ENCODE results near the gene CHST12. TPM values are rescaled to one million over a fixed set of nuclear protein-coding genes. Genes with fewer than 3 reads are reported as not detected.
"Not testable (repeated sequence)": the region's sequence is repeated elsewhere in the genome, so short reads cannot be mapped to it uniquely, and the experiment has no call there.

CHST12 gene
- total RNA-seq, 1 donor from 2014 or later, result 9.8 TPM

GRCh38 chr7:2451171-2452073, 48.0 kb downstream of the CHST12 start:
- Mint-ChIP-seq H3K27ac (no peak overlapping the region), H3K4me3 (ENCODE audit: low read depth) (peak overlapping the region; percentile 33), H3K27me3 (ENCODE audit: low read depth) (peaks cover 10% of the 10 kb centered on the region), H3K4me1 (ENCODE audit: low read depth) (peaks cover 3% of the 10 kb centered on the region), H3K36me3 (ENCODE audit: low read depth) (no peaks in the 10 kb centered on the region), H3K9me3 (no peaks in the 10 kb centered on the region)
- DNase-seq (ENCODE audit: low spot score), result peak; percentile 60
- intact Hi-C loops (cut with micrococcal nuclease), result loop anchor here (1.0 to 10.0 kb wide), 3 partner anchors 18 to 233 kb away; partner anchors contain the start of gene AMZ1

DNA sequence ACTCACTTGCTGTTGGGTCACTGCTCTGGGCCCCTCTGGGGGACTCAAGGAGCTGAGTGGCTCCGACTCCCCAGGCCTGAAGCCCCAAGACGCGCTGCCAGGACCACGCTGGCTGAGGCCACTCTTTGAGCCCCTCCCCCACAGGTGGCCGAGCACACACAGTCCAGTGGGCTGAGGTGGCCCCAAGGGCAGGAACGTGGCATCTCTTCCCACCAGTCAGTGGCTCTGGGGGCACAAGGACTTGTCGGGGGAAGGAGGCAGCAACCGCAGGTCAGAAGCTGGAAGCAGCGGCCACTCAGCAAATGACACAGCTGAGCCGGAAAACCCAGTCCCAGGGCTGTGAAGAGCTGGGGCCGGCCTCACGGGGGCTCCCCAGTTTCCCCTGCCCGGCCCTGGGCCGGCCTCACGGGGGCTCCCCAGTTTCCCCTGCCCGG, 48.7 kb downstream of the CHST12 start:
- no peaks in the 10 kb centered on the region for H3K36me3 Mint-ChIP-seq (ENCODE audit: low read depth)
- H3K4me1 Mint-ChIP-seq (ENCODE audit: low read depth), result peaks cover 5% of the 10 kb centered on the region
- intact Hi-C loops (cut with micrococcal nuclease), result loop anchor here (5.0 to 10.0 kb wide), 2 partner anchors 45 to 233 kb away; partner anchors contain the start of gene AMZ1
- peaks cover 11% of the 10 kb centered on the region for H3K27me3 Mint-ChIP-seq (ENCODE audit: low read depth)
- no peak for DNase-seq (ENCODE audit: low spot score)
- no peaks in the 10 kb centered on the region for H3K9me3 Mint-ChIP-seq
- peak overlapping the region; percentile 33 for H3K4me3 Mint-ChIP-seq (ENCODE audit: low read depth)
- H3K27ac Mint-ChIP-seq, result no peak overlapping the region

- peaks cover 11% of the 10 kb centered on the region for H3K27me3 Mint-ChIP-seq (ENCODE audit: low read depth)
- no peaks in the 10 kb centered on the region for H3K9me3 Mint-ChIP-seq
- H3K4me1 Mint-ChIP-seq (ENCODE audit: low read depth), result peaks cover 7% of the 10 kb centered on the region
These were observed 49.3 kb downstream of the CHST12 start for GRCh38 chr7:2452643-2453270.

GRCh38 chr7:2453849-2454248, 50.4 kb downstream of the CHST12 start:
- Mint-ChIP-seq H3K27me3 (ENCODE audit: low read depth) (peaks cover 11% of the 10 kb centered on the region), H3K4me1 (ENCODE audit: low read depth) (peaks cover 12% of the 10 kb centered on the region)
- H3K4me3 Mint-ChIP-seq (ENCODE audit: low read depth); H3K27ac Mint-ChIP-seq; H3K36me3 Mint-ChIP-seq (ENCODE audit: low read depth); H3K9me3 Mint-ChIP-seq; DNase-seq (ENCODE audit: low spot score): not testable (repeated sequence)
- intact Hi-C loops (cut with micrococcal nuclease), result loop anchor here (5.0 to 10.0 kb wide), 2 partner anchors 47 to 231 kb away; partner anchors contain the start of gene AMZ1

More at GRCh38 chr7:2452643-2453270, 49.3 kb downstream of the CHST12 start:
- intact Hi-C loops (cut with micrococcal nuclease), result loop anchor here (5.0 to 10.0 kb wide), 2 partner anchors 45 to 232 kb away; partner anchors contain the start of gene AMZ1
- no peak for DNase-seq (ENCODE audit: low spot score)
- Mint-ChIP-seq H3K4me3 (ENCODE audit: low read depth) (no peak overlapping the region), H3K27ac (no peak overlapping the region), H3K36me3 (ENCODE audit: low read depth) (no peaks in the 10 kb centered on the region)

GRCh38 chr7:2459674-2460073, 56.3 kb downstream of the CHST12 start:
- no peak overlapping the region for H3K4me3 Mint-ChIP-seq (ENCODE audit: low read depth)
- H3K27me3 Mint-ChIP-seq (ENCODE audit: low read depth), result peaks cover 8% of the 10 kb centered on the region
- intact Hi-C loops (cut with micrococcal nuclease), result loop anchor here (10.0 kb wide), 1 partner anchor 225 kb away; the partner anchor contains the start of gene AMZ1
- H3K36me3 Mint-ChIP-seq (ENCODE audit: low read depth), result no peaks in the 10 kb centered on the region
- H3K27ac Mint-ChIP-seq, result no peak overlapping the region
- H3K9me3 Mint-ChIP-seq, result no peaks in the 10 kb centered on the region
- DNase-seq (ENCODE audit: low spot score), result no peak
- peaks cover 9% of the 10 kb centered on the region for H3K4me1 Mint-ChIP-seq (ENCODE audit: low read depth)

DNA sequence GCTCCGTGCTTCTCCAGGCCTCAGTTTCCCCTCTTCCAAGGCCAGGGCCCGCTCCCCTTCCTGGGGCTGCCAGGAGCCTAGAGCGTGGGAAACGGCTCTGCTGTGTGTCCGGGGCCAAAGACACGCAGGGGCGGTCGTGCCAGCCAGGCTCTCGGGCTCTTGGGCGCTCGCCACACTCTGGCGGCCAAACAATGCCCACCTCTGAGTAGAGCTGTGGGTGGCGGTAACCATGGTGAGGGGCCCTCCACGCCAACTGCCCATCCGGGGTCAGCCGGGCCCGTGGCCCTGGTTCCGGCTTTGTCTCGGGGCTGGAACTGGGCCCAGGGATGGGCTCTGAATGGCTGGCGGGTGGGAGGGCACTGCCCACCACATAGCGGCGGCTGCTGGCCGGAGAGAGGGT, 56.8 kb downstream of the CHST12 start:
- no peak for DNase-seq (ENCODE audit: low spot score)
- Mint-ChIP-seq H3K36me3 (ENCODE audit: low read depth) (no peaks in the 10 kb centered on the region), H3K27ac (no peak overlapping the region), H3K27me3 (ENCODE audit: low read depth) (peaks cover 8% of the 10 kb centered on the region), H3K4me3 (ENCODE audit: low read depth) (no peak overlapping the region), H3K4me1 (ENCODE audit: low read depth) (peaks cover 9% of the 10 kb centered on the region), H3K9me3 (no peaks in the 10 kb centered on the region)
- intact Hi-C loops (cut with micrococcal nuclease), result no loop called here

GRCh38 chr7:2460641-2461040, 57.2 kb downstream of the CHST12 start:
- no peaks in the 10 kb centered on the region for H3K36me3 Mint-ChIP-seq (ENCODE audit: low read depth)
- no peak overlapping the region for H3K27ac Mint-ChIP-seq
- no peak for DNase-seq (ENCODE audit: low spot score)
- H3K27me3 Mint-ChIP-seq (ENCODE audit: low read depth), result peaks cover 8% of the 10 kb centered on the region
- H3K4me3 Mint-ChIP-seq (ENCODE audit: low read depth), result no peak overlapping the region
- intact Hi-C loops (cut with micrococcal nuclease), result no loop called here
- H3K4me1 Mint-ChIP-seq (ENCODE audit: low read depth), result peaks cover 9% of the 10 kb centered on the region
- no peaks in the 10 kb centered on the region for H3K9me3 Mint-ChIP-seq

- DNase-seq (ENCODE audit: low spot score), result no peak
- H3K36me3 Mint-ChIP-seq (ENCODE audit: low read depth), result no peaks in the 10 kb centered on the region
- H3K4me3 Mint-ChIP-seq (ENCODE audit: low read depth), result no peak overlapping the region
- H3K27ac Mint-ChIP-seq, result no peak overlapping the region
- no peaks in the 10 kb centered on the region for H3K9me3 Mint-ChIP-seq
- peaks cover 9% of the 10 kb centered on the region for H3K4me1 Mint-ChIP-seq (ENCODE audit: low read depth)
- H3K27me3 Mint-ChIP-seq (ENCODE audit: low read depth), result peaks cover 4% of the 10 kb centered on the region
- intact Hi-C loops (cut with micrococcal nuclease), result no loop called here
These were observed 58.0 kb downstream of the CHST12 start for GRCh38 chr7:2461268-2462026.

DNA sequence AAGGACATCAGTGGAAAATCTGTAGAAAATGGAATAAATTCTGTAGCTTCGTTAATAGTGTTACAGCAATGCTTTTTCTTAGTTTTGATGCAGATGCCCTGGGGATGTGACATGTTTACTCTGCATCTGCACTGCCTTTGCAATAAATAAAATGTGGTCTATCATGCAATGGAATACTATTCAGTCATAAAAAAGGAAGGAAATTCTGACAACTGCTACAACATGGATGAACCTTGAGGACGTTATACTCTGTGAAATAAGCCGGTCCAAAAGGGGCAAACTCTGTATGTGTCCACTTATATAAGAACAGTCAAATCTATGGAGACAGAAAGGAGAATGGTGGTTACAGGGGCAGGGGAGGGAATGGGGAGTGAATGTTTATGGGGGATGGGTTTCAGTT, 59.3 kb downstream of the CHST12 start:
- no peaks in the 10 kb centered on the region for H3K36me3 Mint-ChIP-seq (ENCODE audit: low read depth)
- DNase-seq (ENCODE audit: low spot score), result no peak
- H3K27me3 Mint-ChIP-seq (ENCODE audit: low read depth), result peaks cover 3% of the 10 kb centered on the region
- H3K27ac Mint-ChIP-seq, result no peak overlapping the region
- H3K4me3 Mint-ChIP-seq (ENCODE audit: low read depth), result no peak overlapping the region
- H3K4me1 Mint-ChIP-seq (ENCODE audit: low read depth), result peaks cover 6% of the 10 kb centered on the region
- H3K9me3 Mint-ChIP-seq, result no peaks in the 10 kb centered on the region
- intact Hi-C loops (cut with micrococcal nuclease), result no loop called here

- Mint-ChIP-seq H3K4me1 (ENCODE audit: low read depth) (no peaks in the 10 kb centered on the region), H3K9me3 (no peaks in the 10 kb centered on the region), H3K27ac (no peak overlapping the region), H3K4me3 (ENCODE audit: low read depth) (no peak overlapping the region), H3K36me3 (ENCODE audit: low read depth) (no peaks in the 10 kb centered on the region), H3K27me3 (ENCODE audit: low read depth) (peaks cover 14% of the 10 kb centered on the region)
- DNase-seq (ENCODE audit: low spot score), result no peak
- intact Hi-C loops (cut with micrococcal nuclease), result no loop called here
These were observed 62.5 kb downstream of the CHST12 start for GRCh38 chr7:2465928-2466327.

- H3K4me3 Mint-ChIP-seq (ENCODE audit: low read depth), result no peak overlapping the region
- no peaks in the 10 kb centered on the region for H3K4me1 Mint-ChIP-seq (ENCODE audit: low read depth)
These were observed 63.3 kb downstream of the CHST12 start for GRCh38 chr7:2466675-2467074.

GRCh38 chr7:2468227-2468626, 64.8 kb downstream of the CHST12 start:
- H3K4me1 Mint-ChIP-seq (ENCODE audit: low read depth), result no peaks in the 10 kb centered on the region
- no peak for DNase-seq (ENCODE audit: low spot score)
- H3K27me3 Mint-ChIP-seq (ENCODE audit: low read depth), result peaks cover 14% of the 10 kb centered on the region
- H3K9me3 Mint-ChIP-seq, result no peaks in the 10 kb centered on the region
- no peak overlapping the region for H3K27ac Mint-ChIP-seq
- intact Hi-C loops (cut with micrococcal nuclease), result no loop called here
- H3K4me3 Mint-ChIP-seq (ENCODE audit: low read depth), result no peak overlapping the region
- no peaks in the 10 kb centered on the region for H3K36me3 Mint-ChIP-seq (ENCODE audit: low read depth)

More at GRCh38 chr7:2466675-2467074, 63.3 kb downstream of the CHST12 start:
- no peak overlapping the region for H3K27ac Mint-ChIP-seq
- H3K36me3 Mint-ChIP-seq (ENCODE audit: low read depth), result no peaks in the 10 kb centered on the region
- DNase-seq (ENCODE audit: low spot score), result no peak
- intact Hi-C loops (cut with micrococcal nuclease), result no loop called here
- H3K27me3 Mint-ChIP-seq (ENCODE audit: low read depth), result peaks cover 14% of the 10 kb centered on the region
- H3K9me3 Mint-ChIP-seq, result no peaks in the 10 kb centered on the region

Data from activated T-helper 2 cell treated with anti-CD3 and anti-CD28 coated beads, Interferon-gamma antibody, Interleukin-2, Interleukin-4, amounts not matched to agents 10 μg/mL and 5 μg/mL and 100 μg/mL, durations not matched to agents 14 hours and 24 hours and 36 hours (primary cell).